Measurements from ENCODE around the gene KHSRP. TPM values are rescaled to one million over a fixed set of nuclear protein-coding genes. Genes with fewer than 3 reads are reported as not detected.

The KHSRP gene
- total and polyA plus RNA-seq, 2 experiments from 2014 or later, result 133 to 202 TPM

DNA sequence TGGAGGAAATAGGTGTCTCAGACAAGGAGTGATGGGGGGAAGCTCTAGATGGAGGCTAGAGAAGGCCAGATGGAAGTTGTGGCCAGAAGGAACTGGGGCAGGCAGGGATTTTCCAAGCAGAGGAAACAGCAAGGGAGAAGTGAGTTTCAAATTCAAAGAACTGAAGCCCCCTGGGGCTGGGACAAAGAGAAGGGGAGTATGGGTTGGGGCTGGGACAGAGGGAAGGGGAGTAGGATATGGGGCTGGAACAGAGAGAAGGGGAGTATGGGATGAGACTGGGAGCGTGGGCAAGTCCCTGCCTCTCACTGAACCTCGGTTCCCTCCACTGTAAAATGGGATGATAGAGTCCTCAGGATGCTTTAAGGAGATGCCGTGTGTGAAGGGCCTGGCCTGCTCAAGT is 29.8 kb downstream of the KHSRP start:
- Histone ChIP-seq H3K4me2 (no peak overlapping the region), H3K9me3 (ENCODE audit: low read depth) (no peaks in the 10 kb centered on the region), H3K79me2 (peaks cover 21% of the 10 kb centered on the region), H2AFZ (no peak overlapping the region), H3K36me3 (replicated peaks; ENCODE audit: insufficient read depth, low read depth) (no peaks in the 10 kb centered on the region), H3K4me1 (ENCODE audit: insufficient read depth) (peaks cover 8% of the 10 kb centered on the region), H3K9me2 (replicated peaks; ENCODE audit: insufficient read depth) (no peaks in the 10 kb centered on the region), H4K20me1 (ENCODE audit: insufficient read depth, poor library complexity, severe bottlenecking) (no peaks in the 10 kb centered on the region), H3K4me3 (no peak overlapping the region), H3K27me3 (no peaks in the 10 kb centered on the region), H3K27ac (no peak overlapping the region)
- DNase-seq (ENCODE audit: low spot score), result no peak
- TF ChIP-seq EZH2phosphoT487 (IDR thresholded peaks at IDR 0.05; ENCODE audit: low read depth, severe bottlenecking, unreplicated experiment) (no peak), EZH2 (IDR thresholded peaks at IDR 0.05; ENCODE audit: borderline replicate concordance) (no peak), CTCF (IDR thresholded peaks at IDR 0.05; ENCODE audit: poor library complexity) (no peak)
- WGBS (ENCODE audit: low lambda C conversion rate, missing lambda C conversion rate), result 91% methylated on average over 3 of the region's 3 CpGs

DNA sequence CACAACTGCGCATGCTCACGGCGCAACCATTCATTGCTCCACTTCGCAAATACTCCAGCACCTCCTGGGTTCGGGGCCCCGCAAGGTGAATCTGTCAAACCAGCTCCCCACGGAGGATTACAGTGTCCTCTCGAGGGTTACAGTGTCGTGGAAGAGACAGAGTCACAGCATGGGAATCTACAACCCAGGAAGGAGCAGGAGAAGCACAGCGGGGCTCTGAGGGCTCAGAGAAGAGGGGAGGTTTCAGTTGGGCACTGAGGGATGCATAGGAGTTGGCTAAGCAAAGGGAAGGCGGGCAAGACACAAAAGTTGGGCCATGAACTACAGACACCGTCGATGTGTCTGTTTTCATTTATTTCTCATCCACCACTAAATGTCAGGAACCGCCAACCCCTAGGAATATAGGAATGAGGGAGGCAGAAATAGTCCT is 30.6 kb downstream of the KHSRP start:
- peak overlapping the region; percentile 82 for H3K4me2 ChIP-seq
- peak overlapping the region; percentile 32 for H3K4me3 ChIP-seq
- no peaks in the 10 kb centered on the region for H4K20me1 ChIP-seq (ENCODE audit: insufficient read depth, poor library complexity, severe bottlenecking)
- H2AFZ ChIP-seq, result peak overlapping the region; percentile 68
- H3K9me2 ChIP-seq (replicated peaks; ENCODE audit: insufficient read depth), result no peaks in the 10 kb centered on the region
- H3K79me2 ChIP-seq, result peaks cover 30% of the 10 kb centered on the region
- no peak for TF ChIP-seq EZH2phosphoT487 (IDR thresholded peaks at IDR 0.05; ENCODE audit: low read depth, severe bottlenecking, unreplicated experiment)
- TF ChIP-seq EZH2 (IDR thresholded peaks at IDR 0.05; ENCODE audit: borderline replicate concordance), result no peak
- TF ChIP-seq CTCF (IDR thresholded peaks at IDR 0.05; ENCODE audit: poor library complexity), result no peak
- H3K27ac ChIP-seq, result peak overlapping the region; percentile 98
- WGBS (ENCODE audit: low lambda C conversion rate, missing lambda C conversion rate), result 20% methylated on average over 14 of the region's 14 CpGs
- no peaks in the 10 kb centered on the region for H3K9me3 ChIP-seq (ENCODE audit: low read depth)
- H3K4me1 ChIP-seq (ENCODE audit: insufficient read depth), result peaks cover 8% of the 10 kb centered on the region
- H3K36me3 ChIP-seq (replicated peaks; ENCODE audit: insufficient read depth, low read depth), result no peaks in the 10 kb centered on the region
- no peaks in the 10 kb centered on the region for H3K27me3 ChIP-seq
- no peak for DNase-seq (ENCODE audit: low spot score)

- peaks cover 8% of the 10 kb centered on the region for H3K4me1 ChIP-seq (ENCODE audit: insufficient read depth)
- H3K4me2 ChIP-seq, result peak within 1 kb of the TSS; percentile 82
- peak within 1 kb of the TSS; percentile 98 for H3K27ac ChIP-seq
- TF ChIP-seq EZH2phosphoT487 (IDR thresholded peaks at IDR 0.05; ENCODE audit: low read depth, severe bottlenecking, unreplicated experiment) (no peak), CTCF (IDR thresholded peaks at IDR 0.05; ENCODE audit: poor library complexity) (peak; percentile 11)
- peaks cover 30% of the 10 kb centered on the region for H3K79me2 ChIP-seq
- WGBS (ENCODE audit: low lambda C conversion rate, missing lambda C conversion rate), result 1% methylated on average over 52 of the region's 69 CpGs
- H3K27me3 ChIP-seq, result no peaks in the 10 kb centered on the region
- H3K36me3 ChIP-seq (replicated peaks; ENCODE audit: insufficient read depth, low read depth), result no peaks in the 10 kb centered on the region
- peak; percentile 99 for DNase-seq (ENCODE audit: low spot score)
- no peaks in the 10 kb centered on the region for H4K20me1 ChIP-seq (ENCODE audit: insufficient read depth, poor library complexity, severe bottlenecking)
- peak within 1 kb of the TSS; percentile 68 for H2AFZ ChIP-seq
- no peaks in the 10 kb centered on the region for H3K9me3 ChIP-seq (ENCODE audit: low read depth)
- no peaks in the 10 kb centered on the region for H3K9me2 ChIP-seq (replicated peaks; ENCODE audit: insufficient read depth)
- H3K4me3 ChIP-seq, result peak within 1 kb of the TSS; percentile 44
Observed at GRCh38 chr19:6393074-6393982, 31.3 kb downstream of the KHSRP start, which contains the start of gene GTF2F1. Gene GTF2F1 (minus strand): TSS chr19:6393164. CDS start chr19:6392995, 169 bp downstream.
